DND-41 (cell line): ENCODE measurements around the gene MPP7.

Experiments
- EZH2 ChIP-seq: IDR thresholded peaks from 3 replicates; pipeline ENCODE4 v1.6.1; 2012; ENCODE audit warnings: borderline replicate concordance, low read depth, mild to moderate bottlenecking, moderate library complexity, low read length, inconsistent platforms; ENCODE audit not compliant: severe bottlenecking
- TF ChIP-seq, protein P1 (sequence below): IDR thresholded peaks from 2 replicates; pipeline ENCODE4 v1.5.1; 2012; ENCODE audit warnings: borderline replicate concordance, low read length, moderate library complexity, mild to moderate bottlenecking; ENCODE audit not compliant: poor library complexity, severe bottlenecking; ENCODE audit errors: extremely low read depth

- TF ChIP-seq, protein P1, sequence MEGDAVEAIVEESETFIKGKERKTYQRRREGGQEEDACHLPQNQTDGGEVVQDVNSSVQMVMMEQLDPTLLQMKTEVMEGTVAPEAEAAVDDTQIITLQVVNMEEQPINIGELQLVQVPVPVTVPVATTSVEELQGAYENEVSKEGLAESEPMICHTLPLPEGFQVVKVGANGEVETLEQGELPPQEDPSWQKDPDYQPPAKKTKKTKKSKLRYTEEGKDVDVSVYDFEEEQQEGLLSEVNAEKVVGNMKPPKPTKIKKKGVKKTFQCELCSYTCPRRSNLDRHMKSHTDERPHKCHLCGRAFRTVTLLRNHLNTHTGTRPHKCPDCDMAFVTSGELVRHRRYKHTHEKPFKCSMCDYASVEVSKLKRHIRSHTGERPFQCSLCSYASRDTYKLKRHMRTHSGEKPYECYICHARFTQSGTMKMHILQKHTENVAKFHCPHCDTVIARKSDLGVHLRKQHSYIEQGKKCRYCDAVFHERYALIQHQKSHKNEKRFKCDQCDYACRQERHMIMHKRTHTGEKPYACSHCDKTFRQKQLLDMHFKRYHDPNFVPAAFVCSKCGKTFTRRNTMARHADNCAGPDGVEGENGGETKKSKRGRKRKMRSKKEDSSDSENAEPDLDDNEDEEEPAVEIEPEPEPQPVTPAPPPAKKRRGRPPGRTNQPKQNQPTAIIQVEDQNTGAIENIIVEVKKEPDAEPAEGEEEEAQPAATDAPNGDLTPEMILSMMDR, result no peak
- no peak for TF ChIP-seq EZH2
Observed at GRCh38 chr10:28312572-28312971, 9.7 kb upstream of the MPP7 start.
